NB4 (cell line): Measurements from ENCODE around the gene TBC1D23.
"Not testable (repeated sequence)": the region's sequence is repeated elsewhere in the genome, so short reads cannot be mapped to it uniquely, and the experiment has no call there.

Experiments used
- DNase-seq: peaks from one replicate; pipeline ENCODE4 v3.0.0; 2010; ENCODE audit warnings: low read depth
- H3K4me3 ChIP-seq: one replicate; pipeline ENCODE4 v1.5.1; 2011; ENCODE audit warnings: mild to moderate bottlenecking, low read depth, low read length, moderate library complexity
- MYC ChIP-seq: IDR thresholded peaks from 2 replicates; pipeline ENCODE4 v1.6.1; 2011; ENCODE audit warnings: low read depth, low read length
- POLR2A ChIP-seq: IDR thresholded peaks from 2 replicates; pipeline ENCODE4 v1.6.1; 2011; ENCODE audit warnings: mild to moderate bottlenecking; ENCODE audit not compliant: insufficient read length; ENCODE audit errors: extremely low read depth
- TF ChIP-seq, protein P1 (sequence below): IDR thresholded peaks from 2 replicates; pipeline ENCODE4 v1.6.1; 2011; ENCODE audit warnings: low read depth, low read length
- TF ChIP-seq, protein P2 (sequence below): IDR thresholded peaks from one replicate; pipeline ENCODE4 v1.5.1; 2012; ENCODE audit warnings: low read depth, low read length

The TBC1D23 gene

DNA sequence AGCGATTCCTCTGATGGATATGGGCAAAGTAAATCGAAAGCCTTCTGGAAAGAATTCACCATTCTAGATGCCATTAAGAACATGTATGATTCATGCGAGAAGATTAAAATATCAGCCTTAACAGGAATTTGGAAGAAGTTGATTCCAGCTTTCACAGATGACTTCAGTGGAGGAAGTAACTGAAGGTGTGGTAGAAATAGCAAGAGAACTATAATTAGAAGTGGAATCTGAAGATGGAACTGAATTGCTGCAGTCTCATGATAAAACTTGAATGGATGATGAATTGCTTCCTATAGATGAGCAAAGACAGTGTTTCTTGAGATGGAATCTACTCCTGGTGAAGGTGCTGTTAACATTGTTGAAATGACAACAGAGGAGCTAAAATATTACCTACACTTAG is 30.1 kb upstream of the TBC1D23 start:
- no peak overlapping the region for H3K4me3 ChIP-seq
- TF ChIP-seq, protein P1, sequence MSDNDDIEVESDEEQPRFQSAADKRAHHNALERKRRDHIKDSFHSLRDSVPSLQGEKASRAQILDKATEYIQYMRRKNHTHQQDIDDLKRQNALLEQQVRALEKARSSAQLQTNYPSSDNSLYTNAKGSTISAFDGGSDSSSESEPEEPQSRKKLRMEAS = no peak
- no peak for TF ChIP-seq POLR2A
- no peak for TF ChIP-seq MYC
- TF ChIP-seq, protein P2, sequence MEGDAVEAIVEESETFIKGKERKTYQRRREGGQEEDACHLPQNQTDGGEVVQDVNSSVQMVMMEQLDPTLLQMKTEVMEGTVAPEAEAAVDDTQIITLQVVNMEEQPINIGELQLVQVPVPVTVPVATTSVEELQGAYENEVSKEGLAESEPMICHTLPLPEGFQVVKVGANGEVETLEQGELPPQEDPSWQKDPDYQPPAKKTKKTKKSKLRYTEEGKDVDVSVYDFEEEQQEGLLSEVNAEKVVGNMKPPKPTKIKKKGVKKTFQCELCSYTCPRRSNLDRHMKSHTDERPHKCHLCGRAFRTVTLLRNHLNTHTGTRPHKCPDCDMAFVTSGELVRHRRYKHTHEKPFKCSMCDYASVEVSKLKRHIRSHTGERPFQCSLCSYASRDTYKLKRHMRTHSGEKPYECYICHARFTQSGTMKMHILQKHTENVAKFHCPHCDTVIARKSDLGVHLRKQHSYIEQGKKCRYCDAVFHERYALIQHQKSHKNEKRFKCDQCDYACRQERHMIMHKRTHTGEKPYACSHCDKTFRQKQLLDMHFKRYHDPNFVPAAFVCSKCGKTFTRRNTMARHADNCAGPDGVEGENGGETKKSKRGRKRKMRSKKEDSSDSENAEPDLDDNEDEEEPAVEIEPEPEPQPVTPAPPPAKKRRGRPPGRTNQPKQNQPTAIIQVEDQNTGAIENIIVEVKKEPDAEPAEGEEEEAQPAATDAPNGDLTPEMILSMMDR = no peak
- no peak for DNase-seq

- TF ChIP-seq, protein P1 = no peak
- no peak for TF ChIP-seq MYC
- TF ChIP-seq, protein P2 = no peak
- no peak for TF ChIP-seq POLR2A
- no peak for DNase-seq
- no peak overlapping the region for H3K4me3 ChIP-seq
Observed at GRCh38 chr3:100231668-100232067, 29.1 kb upstream of the TBC1D23 start.

DNA sequence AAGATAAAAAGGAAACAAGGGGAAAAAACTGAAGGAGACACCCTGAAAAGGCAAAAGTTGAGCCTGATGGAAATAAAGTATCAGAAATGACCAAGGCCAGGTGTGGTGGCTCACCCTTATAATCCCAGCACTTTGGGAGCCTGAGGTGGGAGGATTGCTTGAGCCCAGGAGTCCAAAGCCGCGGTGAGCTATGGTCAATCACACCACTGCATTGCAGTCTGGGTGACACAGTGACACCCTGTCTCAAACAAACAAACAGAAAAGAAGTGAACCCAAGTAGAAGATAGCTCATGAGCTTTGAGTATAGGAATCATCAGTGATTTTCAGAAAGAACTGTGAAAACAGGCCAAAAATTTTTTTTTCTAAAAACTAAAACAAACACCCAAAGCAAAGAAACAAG is 26.4 kb upstream of the TBC1D23 start:
- DNase-seq = no peak
- no peak for TF ChIP-seq MYC
- TF ChIP-seq, protein P1 = no peak
- TF ChIP-seq, protein P2 = no peak
- TF ChIP-seq POLR2A = no peak
- no peak overlapping the region for H3K4me3 ChIP-seq

- no peak overlapping the region for H3K4me3 ChIP-seq
- TF ChIP-seq, protein P1 = no peak
- TF ChIP-seq, protein P2 = no peak
- no peak for TF ChIP-seq MYC
- no peak for TF ChIP-seq POLR2A
- DNase-seq = no peak
Observed at GRCh38 chr3:100238599-100238998, 22.2 kb upstream of the TBC1D23 start.

DNA sequence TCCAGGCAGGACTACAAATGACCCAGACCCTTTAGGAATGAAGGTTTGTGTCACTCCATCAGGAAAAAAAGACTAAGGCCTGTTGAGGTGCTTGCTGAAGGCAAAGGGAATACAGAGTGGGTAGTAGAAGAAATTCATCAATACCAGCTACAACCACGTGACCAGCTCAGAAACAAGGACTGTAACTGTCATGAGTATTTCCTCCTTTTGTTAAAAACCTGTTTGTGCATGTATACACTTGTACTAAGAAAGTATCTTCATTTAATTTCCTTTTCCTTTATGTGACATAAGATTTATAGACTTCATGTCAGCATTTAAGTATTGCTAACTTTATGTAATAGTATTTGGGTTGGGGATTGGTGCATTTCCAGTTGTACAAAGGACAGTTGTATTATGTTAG is 18.3 kb upstream of the TBC1D23 start:
- DNase-seq, H3K4me3 ChIP-seq: not testable (repeated sequence)

- no peak overlapping the region for H3K4me3 ChIP-seq
- TF ChIP-seq POLR2A (no peak), MYC (no peak)
- TF ChIP-seq, protein P2 = no peak
- TF ChIP-seq, protein P1 = no peak
- no peak for DNase-seq
Observed at GRCh38 chr3:100244264-100244663, 16.5 kb upstream of the TBC1D23 start.
